LNCaP clone FGC (cell line): ENCODE data around the gene ALX1.
"Not testable (repeated sequence)": the region's sequence is repeated elsewhere in the genome, so short reads cannot be mapped to it uniquely, and the experiment has no call there.

Experiments used
- DNase-seq: peaks from one replicate; pipeline ENCODE4 v3.0.0-alpha.2; 2011; ENCODE audit warnings: low read depth
- H3K4me3 ChIP-seq: 2 replicates; pipeline ENCODE4 v1.5.1; 2011; ENCODE audit warnings: mild to moderate bottlenecking, low read depth, low read length, control low read depth
- TF ChIP-seq, protein P1 (sequence below): IDR thresholded peaks from 2 replicates; pipeline ENCODE4 v1.5.1; 2012; ENCODE audit warnings: mild to moderate bottlenecking; ENCODE audit not compliant: control insufficient read depth, insufficient read depth; ENCODE audit errors: extremely low read depth

ALX1 gene

DNA sequence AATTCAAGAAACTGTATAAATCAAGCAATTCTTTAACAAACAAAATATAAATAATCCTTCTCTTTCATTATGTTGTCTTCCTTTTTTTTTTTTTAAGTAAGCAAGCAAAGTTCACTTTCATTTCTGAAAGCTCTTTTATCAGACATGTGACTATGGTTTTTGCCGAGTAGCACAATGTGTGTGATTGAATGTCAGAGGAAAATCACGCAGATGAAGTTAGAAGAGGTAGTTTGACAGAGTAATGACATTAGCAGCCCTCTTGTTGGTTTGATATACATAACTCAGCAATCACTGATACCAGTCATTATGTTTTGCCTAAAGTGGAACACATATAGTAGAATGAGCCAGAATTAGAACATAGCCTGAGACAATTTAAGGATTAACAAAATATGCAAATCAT is 19.0 kb downstream of the ALX1 start:
- no peak for DNase-seq
- TF ChIP-seq, protein P1, sequence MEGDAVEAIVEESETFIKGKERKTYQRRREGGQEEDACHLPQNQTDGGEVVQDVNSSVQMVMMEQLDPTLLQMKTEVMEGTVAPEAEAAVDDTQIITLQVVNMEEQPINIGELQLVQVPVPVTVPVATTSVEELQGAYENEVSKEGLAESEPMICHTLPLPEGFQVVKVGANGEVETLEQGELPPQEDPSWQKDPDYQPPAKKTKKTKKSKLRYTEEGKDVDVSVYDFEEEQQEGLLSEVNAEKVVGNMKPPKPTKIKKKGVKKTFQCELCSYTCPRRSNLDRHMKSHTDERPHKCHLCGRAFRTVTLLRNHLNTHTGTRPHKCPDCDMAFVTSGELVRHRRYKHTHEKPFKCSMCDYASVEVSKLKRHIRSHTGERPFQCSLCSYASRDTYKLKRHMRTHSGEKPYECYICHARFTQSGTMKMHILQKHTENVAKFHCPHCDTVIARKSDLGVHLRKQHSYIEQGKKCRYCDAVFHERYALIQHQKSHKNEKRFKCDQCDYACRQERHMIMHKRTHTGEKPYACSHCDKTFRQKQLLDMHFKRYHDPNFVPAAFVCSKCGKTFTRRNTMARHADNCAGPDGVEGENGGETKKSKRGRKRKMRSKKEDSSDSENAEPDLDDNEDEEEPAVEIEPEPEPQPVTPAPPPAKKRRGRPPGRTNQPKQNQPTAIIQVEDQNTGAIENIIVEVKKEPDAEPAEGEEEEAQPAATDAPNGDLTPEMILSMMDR = no peak
- H3K4me3 ChIP-seq = no peak overlapping the region

- no peak overlapping the region for H3K4me3 ChIP-seq
- DNase-seq = no peak
- TF ChIP-seq, protein P1 = no peak
Observed at GRCh38 chr12:85301051-85301450, 21.0 kb downstream of the ALX1 start.

DNA sequence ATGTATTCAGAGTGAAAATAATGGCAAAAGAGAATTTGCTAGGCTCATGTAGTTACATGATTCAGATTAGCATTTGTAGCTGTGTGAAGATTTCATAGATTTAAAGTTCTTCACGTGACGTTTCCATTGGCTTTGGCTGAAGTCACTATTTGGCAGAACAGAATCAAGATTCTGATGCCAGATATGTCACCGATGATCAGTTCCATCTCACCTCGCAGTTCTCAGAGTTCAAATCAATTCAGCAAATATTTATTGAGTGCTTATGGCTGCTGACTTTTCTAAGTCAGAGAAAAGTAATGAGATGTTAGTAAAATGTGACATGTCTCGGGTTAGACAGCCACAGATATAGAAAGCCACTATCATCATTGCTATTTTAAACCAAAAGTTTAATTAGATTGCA is 28.4 kb downstream of the ALX1 start:
- no peak for DNase-seq
- no peak overlapping the region for H3K4me3 ChIP-seq
- TF ChIP-seq, protein P1 = no peak

- H3K4me3 ChIP-seq = no peak overlapping the region
- DNase-seq = no peak
- TF ChIP-seq, protein P1 = no peak
Observed at GRCh38 chr12:85309125-85309566, 29.1 kb downstream of the ALX1 start.

- no peak for DNase-seq
- TF ChIP-seq, protein P1 = no peak
- H3K4me3 ChIP-seq = no peak overlapping the region
Observed at GRCh38 chr12:85310025-85310424, 30.0 kb downstream of the ALX1 start.

- TF ChIP-seq, protein P1 = peak; percentile 28
- no peak overlapping the region for H3K4me3 ChIP-seq
- no peak for DNase-seq
Observed at GRCh38 chr12:85310456-85311076, 30.5 kb downstream of the ALX1 start.

DNA sequence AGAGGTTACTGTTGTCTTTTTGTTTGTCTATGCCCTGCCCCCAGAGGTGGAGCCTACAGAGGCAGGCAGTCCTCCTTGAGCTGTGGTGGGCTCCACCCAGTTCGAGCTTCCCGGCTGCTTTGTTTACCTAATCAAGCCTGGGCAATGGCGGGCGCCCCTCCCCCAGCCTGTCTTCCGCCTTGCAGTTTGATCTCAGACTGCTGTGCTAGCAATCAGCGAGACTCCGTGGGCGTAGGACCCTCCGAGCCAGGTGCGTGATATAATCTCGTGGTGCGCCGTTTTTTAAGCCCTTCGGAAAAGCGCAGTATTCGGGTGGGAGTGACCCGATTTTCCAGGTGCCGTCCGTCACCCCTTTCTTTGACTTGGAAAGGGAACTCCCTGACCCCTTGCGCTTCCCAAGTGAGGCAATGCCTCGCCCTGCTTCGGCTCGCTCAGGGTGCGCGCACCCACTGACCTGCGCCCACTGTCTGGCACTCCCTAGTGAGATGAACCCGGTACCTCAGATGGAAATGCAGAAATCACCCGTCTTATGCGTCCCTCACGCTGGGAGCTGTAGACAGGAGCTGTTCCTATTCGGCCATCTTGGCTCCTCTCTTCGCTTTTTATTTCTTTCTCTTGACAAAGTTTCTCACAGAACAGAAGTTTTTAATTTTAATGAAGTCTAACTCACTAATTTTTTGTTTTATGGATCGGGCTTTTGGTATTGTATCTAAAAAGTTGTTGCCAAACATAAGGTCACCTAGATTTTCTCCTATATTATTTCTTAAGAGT is 38.0 kb downstream of the ALX1 start:
- not testable (repeated sequence) for DNase-seq
- H3K4me3 ChIP-seq = peak overlapping the region; percentile 59
